ENCODE measurements around the gene SLC7A7.

DNA sequence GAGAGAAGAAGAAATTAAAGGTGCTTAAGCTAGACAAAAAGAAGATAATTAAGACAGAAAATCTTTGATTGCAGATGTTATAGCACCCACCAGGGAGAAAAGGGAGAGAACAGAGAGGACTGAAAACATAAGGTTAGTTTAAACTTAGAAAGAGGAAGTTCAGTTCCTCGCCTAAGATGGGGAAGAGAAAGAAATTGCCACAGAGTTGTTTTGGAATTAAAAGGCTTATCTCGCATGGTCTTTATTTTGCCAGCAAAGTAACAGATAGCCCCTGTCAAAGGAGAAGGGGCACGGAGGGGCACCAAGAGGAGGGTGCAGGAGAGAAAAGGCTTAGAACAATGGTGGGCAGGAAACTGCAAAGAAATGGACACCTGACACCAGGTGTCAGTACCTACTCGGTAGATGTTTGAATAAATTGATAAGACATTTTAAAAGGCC lies 66.6 kb downstream of the SLC7A7 start:
- TF ChIP-seq GATA2 (IDR thresholded peaks at IDR 0.05; ENCODE audit: low read depth, low read length) (no peak), GATA3 (IDR thresholded peaks at IDR 0.05; ENCODE audit: low read depth, low read length) (no peak)
